WTC11 (cell line): ENCODE results near the gene IL1F10. TPM values are rescaled to one million over a fixed set of nuclear protein-coding genes. Genes with fewer than 3 reads are reported as not detected.

Experiments
- ATAC-seq: fragments of 200-7000 bp; cut with Tn5 transposase; 2 replicates; pipeline ENCODE4 v1.10.0; 2021; ENCODE audit warnings: mild to moderate bottlenecking, moderate library complexity
- CTCF ChIA-PET: fragments of 300-600 bp; sonication (Branson Sonifier 250); formaldehyde crosslinking; loops from one replicate; lab custom pipeline; 2021; ENCODE audit warnings: antibody characterized with exemption; lab: Charles Lee
- POLR2A ChIA-PET: fragments of 350-600 bp; sonication (Branson Sonifier 250); formaldehyde crosslinking; loops from one replicate; lab custom pipeline; 2021; ENCODE audit warnings: antibody characterized with exemption; lab: Charles Lee
- DNase-seq: peaks from one replicate; pipeline ENCODE4 v3.0.0; 2021; ENCODE audit warnings: low spot score
- H3K27ac Mint-ChIP-seq: 2 replicates; pipeline ENCODE4 v1.8.0; 2021; ENCODE audit warnings: mixed read lengths
- H3K27me3 Mint-ChIP-seq: 2 replicates; pipeline ENCODE4 v1.8.0; 2021; ENCODE audit warnings: low read depth, mild to moderate bottlenecking, moderate library complexity, mixed read lengths
- H3K36me3 Mint-ChIP-seq: 2 replicates; pipeline ENCODE4 v1.8.0; 2021; ENCODE audit warnings: mixed read lengths
- H3K4me1 Mint-ChIP-seq: 2 replicates; pipeline ENCODE4 v1.8.0; 2022; ENCODE audit warnings: mixed read lengths
- H3K4me3 Mint-ChIP-seq: 2 replicates; pipeline ENCODE4 v1.8.0; 2021; ENCODE audit warnings: mild to moderate bottlenecking, moderate library complexity, mixed read lengths
- H3K9me3 Mint-ChIP-seq: 2 replicates; pipeline ENCODE4 v1.8.0; 2021; ENCODE audit warnings: mixed read lengths
- ARID4B ChIP-seq: sonication (generic); formaldehyde crosslinking; IDR thresholded peaks from 2 replicates; pipeline ENCODE4 v1.8.0; 2023; ENCODE audit warnings: missing genetic modification reagents, mild to moderate bottlenecking, borderline replicate concordance
- ATF3 ChIP-seq: sonication (generic); formaldehyde crosslinking; conservative IDR thresholded peaks from 2 replicates; pipeline ENCODE4 v1.8.1; 2022; ENCODE audit warnings: mild to moderate bottlenecking, missing genetic modification reagents
- CDX4 ChIP-seq: fragments of 250-450 bp; sonication (Bioruptor Pico); IDR thresholded peaks from 2 replicates; pipeline ENCODE4 v1.9.0; 2021; ENCODE audit warnings: moderate library complexity, mild to moderate bottlenecking, inconsistent platforms, borderline replicate concordance
- CTCF ChIP-seq: fragments of 200-600 bp; IDR thresholded peaks from 2 replicates; pipeline ENCODE4 v1.8.0; 2022; ENCODE audit warnings: antibody characterized with exemption
- FOXP1 ChIP-seq: sonication (generic); formaldehyde crosslinking; IDR thresholded peaks from 2 replicates; pipeline ENCODE4 v1.8.0; 2022; ENCODE audit warnings: missing genetic modification reagents, mild to moderate bottlenecking, moderate library complexity, borderline replicate concordance
- IRF2 ChIP-seq: sonication (generic); formaldehyde crosslinking; IDR thresholded peaks from 2 replicates; pipeline ENCODE4 v1.8.0; 2022; ENCODE audit warnings: low read depth, missing genetic modification reagents, borderline replicate concordance
- MLX ChIP-seq: sonication (generic); formaldehyde crosslinking; IDR thresholded peaks from 2 replicates; pipeline ENCODE4 v1.8.1; 2023; ENCODE audit warnings: mild to moderate bottlenecking, missing genetic modification reagents, moderate library complexity
- NFYB ChIP-seq: sonication (generic); formaldehyde crosslinking; conservative IDR thresholded peaks from 2 replicates; pipeline ENCODE4 v1.8.0; 2022; ENCODE audit warnings: low read depth, missing genetic modification reagents
- NR1H2 ChIP-seq: sonication (generic); formaldehyde crosslinking; IDR thresholded peaks from 2 replicates; pipeline ENCODE4 v1.9.0; 2021; ENCODE audit warnings: mild to moderate bottlenecking, moderate library complexity, missing genetic modification reagents
- PRRX2 ChIP-seq: fragments of 250-450 bp; sonication (Bioruptor Pico); IDR thresholded peaks from 2 replicates; pipeline ENCODE4 v1.8.0; 2021; ENCODE audit warnings: mild to moderate bottlenecking
- SOX15 ChIP-seq: fragments of 250-450 bp; sonication (Bioruptor Pico); IDR thresholded peaks from 2 replicates; pipeline ENCODE4 v1.9.0; 2021; ENCODE audit warnings: mild to moderate bottlenecking
- SP1 ChIP-seq: sonication (generic); formaldehyde crosslinking; conservative IDR thresholded peaks from 2 replicates; pipeline ENCODE4 v1.8.1; 2022; ENCODE audit warnings: missing genetic modification reagents
- TEAD4 ChIP-seq: sonication (generic); formaldehyde crosslinking; IDR thresholded peaks from 2 replicates; pipeline ENCODE4 v1.8.0; 2022; ENCODE audit warnings: mild to moderate bottlenecking, missing genetic modification reagents
- ZNF423 ChIP-seq: fragments of 250-450 bp; sonication (Bioruptor Pico); IDR thresholded peaks from 2 replicates; pipeline ENCODE4 v2.1.2; 2022; ENCODE audit warnings: mild to moderate bottlenecking, moderate library complexity
- total RNA-seq: library from RNA; stranded (reverse); gene quantifications from 3 replicates; pipeline ENCODE4 v1.2.3, GENCODE V29; 2021
- TF ChIP-seq, protein P1 (sequence below): sonication (generic); formaldehyde crosslinking; IDR thresholded peaks from 2 replicates; pipeline ENCODE4 v1.8.1; 2023; ENCODE audit warnings: mild to moderate bottlenecking, missing genetic modification reagents
- TF ChIP-seq, protein P2 (sequence below): fragments of 250-450 bp; sonication (Bioruptor Pico); IDR thresholded peaks from 2 replicates; pipeline ENCODE4 v1.9.0; 2021; ENCODE audit warnings: mild to moderate bottlenecking
- TF ChIP-seq, protein P3 (sequence below): sonication (generic); formaldehyde crosslinking; IDR thresholded peaks from 2 replicates; pipeline ENCODE4 v1.8.1; 2023; ENCODE audit warnings: mild to moderate bottlenecking, missing genetic modification reagents
- TF ChIP-seq, protein P4 (sequence below): fragments of 250-450 bp; sonication (Bioruptor Pico); IDR thresholded peaks from 2 replicates; pipeline ENCODE4 v1.9.0; 2021; ENCODE audit warnings: mild to moderate bottlenecking

The IL1F10 gene
- total RNA-seq, 1 experiment from 2014 or later: not detected

- ATAC-seq (no peak), DNase-seq (no peak)
- peaks cover 70% of the 10 kb centered on the region for H3K27me3 Mint-ChIP-seq
- H3K36me3 Mint-ChIP-seq: peaks cover 2% of the 10 kb centered on the region; the same call in 1 of the 2 replicates
- H3K27ac Mint-ChIP-seq: no peak overlapping the region
- H3K9me3 Mint-ChIP-seq: peaks cover 22% of the 10 kb centered on the region
- H3K4me1 Mint-ChIP-seq: no peaks in the 10 kb centered on the region
- POLR2A ChIA-PET: no interaction called here
- no peak for TF ChIP-seq ATF3 (CRISPR knock-in tag)
- TF ChIP-seq NR1H2: no peak
- TF ChIP-seq ARID4B (CRISPR knock-in tag): no peak
- no peak for TF ChIP-seq MLX (CRISPR knock-in tag)
- no peak for TF ChIP-seq SP1 (CRISPR knock-in tag)
- TF ChIP-seq, protein P1, sequence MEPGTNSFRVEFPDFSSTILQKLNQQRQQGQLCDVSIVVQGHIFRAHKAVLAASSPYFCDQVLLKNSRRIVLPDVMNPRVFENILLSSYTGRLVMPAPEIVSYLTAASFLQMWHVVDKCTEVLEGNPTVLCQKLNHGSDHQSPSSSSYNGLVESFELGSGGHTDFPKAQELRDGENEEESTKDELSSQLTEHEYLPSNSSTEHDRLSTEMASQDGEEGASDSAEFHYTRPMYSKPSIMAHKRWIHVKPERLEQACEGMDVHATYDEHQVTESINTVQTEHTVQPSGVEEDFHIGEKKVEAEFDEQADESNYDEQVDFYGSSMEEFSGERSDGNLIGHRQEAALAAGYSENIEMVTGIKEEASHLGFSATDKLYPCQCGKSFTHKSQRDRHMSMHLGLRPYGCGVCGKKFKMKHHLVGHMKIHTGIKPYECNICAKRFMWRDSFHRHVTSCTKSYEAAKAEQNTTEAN (CRISPR knock-in tag): no peak
- TF ChIP-seq PRRX2 (CRISPR knock-in tag): no peak
- no peak for TF ChIP-seq SOX15 (CRISPR knock-in tag)
- TF ChIP-seq NFYB: no peak
- TF ChIP-seq ZNF423 (CRISPR knock-in tag): no peak
- TF ChIP-seq, protein P2, sequence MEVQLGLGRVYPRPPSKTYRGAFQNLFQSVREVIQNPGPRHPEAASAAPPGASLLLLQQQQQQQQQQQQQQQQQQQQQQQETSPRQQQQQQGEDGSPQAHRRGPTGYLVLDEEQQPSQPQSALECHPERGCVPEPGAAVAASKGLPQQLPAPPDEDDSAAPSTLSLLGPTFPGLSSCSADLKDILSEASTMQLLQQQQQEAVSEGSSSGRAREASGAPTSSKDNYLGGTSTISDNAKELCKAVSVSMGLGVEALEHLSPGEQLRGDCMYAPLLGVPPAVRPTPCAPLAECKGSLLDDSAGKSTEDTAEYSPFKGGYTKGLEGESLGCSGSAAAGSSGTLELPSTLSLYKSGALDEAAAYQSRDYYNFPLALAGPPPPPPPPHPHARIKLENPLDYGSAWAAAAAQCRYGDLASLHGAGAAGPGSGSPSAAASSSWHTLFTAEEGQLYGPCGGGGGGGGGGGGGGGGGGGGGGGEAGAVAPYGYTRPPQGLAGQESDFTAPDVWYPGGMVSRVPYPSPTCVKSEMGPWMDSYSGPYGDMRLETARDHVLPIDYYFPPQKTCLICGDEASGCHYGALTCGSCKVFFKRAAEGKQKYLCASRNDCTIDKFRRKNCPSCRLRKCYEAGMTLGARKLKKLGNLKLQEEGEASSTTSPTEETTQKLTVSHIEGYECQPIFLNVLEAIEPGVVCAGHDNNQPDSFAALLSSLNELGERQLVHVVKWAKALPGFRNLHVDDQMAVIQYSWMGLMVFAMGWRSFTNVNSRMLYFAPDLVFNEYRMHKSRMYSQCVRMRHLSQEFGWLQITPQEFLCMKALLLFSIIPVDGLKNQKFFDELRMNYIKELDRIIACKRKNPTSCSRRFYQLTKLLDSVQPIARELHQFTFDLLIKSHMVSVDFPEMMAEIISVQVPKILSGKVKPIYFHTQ (CRISPR knock-in tag): no peak
- TF ChIP-seq IRF2 (CRISPR knock-in tag): no peak
- TF ChIP-seq TEAD4: no peak
- no peak for TF ChIP-seq FOXP1 (CRISPR knock-in tag)
- no peak for TF ChIP-seq CDX4
- TF ChIP-seq, protein P3, sequence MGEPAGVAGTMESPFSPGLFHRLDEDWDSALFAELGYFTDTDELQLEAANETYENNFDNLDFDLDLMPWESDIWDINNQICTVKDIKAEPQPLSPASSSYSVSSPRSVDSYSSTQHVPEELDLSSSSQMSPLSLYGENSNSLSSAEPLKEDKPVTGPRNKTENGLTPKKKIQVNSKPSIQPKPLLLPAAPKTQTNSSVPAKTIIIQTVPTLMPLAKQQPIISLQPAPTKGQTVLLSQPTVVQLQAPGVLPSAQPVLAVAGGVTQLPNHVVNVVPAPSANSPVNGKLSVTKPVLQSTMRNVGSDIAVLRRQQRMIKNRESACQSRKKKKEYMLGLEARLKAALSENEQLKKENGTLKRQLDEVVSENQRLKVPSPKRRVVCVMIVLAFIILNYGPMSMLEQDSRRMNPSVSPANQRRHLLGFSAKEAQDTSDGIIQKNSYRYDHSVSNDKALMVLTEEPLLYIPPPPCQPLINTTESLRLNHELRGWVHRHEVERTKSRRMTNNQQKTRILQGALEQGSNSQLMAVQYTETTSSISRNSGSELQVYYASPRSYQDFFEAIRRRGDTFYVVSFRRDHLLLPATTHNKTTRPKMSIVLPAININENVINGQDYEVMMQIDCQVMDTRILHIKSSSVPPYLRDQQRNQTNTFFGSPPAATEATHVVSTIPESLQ (CRISPR knock-in tag): no peak
- TF ChIP-seq, protein P4, sequence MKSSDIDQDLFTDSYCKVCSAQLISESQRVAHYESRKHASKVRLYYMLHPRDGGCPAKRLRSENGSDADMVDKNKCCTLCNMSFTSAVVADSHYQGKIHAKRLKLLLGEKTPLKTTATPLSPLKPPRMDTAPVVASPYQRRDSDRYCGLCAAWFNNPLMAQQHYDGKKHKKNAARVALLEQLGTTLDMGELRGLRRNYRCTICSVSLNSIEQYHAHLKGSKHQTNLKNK (CRISPR knock-in tag): no peak
- no peak for TF ChIP-seq CTCF
- CTCF ChIA-PET: no interaction called here
- no peak overlapping the region for H3K4me3 Mint-ChIP-seq
Measured at GRCh38 chr2:113061241-113061640, 6.5 kb upstream of the IL1F10 start.
